Subcutaneous adipose tissue (tissue), 4 donors: ENCODE results near the gene GGCX. TPM values are rescaled to one million over a fixed set of nuclear protein-coding genes. Genes with fewer than 3 reads are reported as not detected.

Experiments
- total RNA-seq, 4 donors: library from RNA; depleted of rRNA; stranded (reverse); fragments of >200 nt; gene quantifications; one replicate each; pipeline ENCODE4 v1.1.0, GENCODE V29; 2016
- TF ChIP-seq, protein P1 (sequence below): fragments of 450-650 bp; IDR thresholded peaks from one replicate; pipeline ENCODE4 v1.5.1; 2016; ENCODE audit warnings: low read depth, mild to moderate bottlenecking, control low read depth, antibody characterized with exemption, moderate library complexity

Gene GGCX
- total RNA-seq, 4 donors from 2014 or later: 26.5 to 53.3 (median 30.8) TPM

DNA sequence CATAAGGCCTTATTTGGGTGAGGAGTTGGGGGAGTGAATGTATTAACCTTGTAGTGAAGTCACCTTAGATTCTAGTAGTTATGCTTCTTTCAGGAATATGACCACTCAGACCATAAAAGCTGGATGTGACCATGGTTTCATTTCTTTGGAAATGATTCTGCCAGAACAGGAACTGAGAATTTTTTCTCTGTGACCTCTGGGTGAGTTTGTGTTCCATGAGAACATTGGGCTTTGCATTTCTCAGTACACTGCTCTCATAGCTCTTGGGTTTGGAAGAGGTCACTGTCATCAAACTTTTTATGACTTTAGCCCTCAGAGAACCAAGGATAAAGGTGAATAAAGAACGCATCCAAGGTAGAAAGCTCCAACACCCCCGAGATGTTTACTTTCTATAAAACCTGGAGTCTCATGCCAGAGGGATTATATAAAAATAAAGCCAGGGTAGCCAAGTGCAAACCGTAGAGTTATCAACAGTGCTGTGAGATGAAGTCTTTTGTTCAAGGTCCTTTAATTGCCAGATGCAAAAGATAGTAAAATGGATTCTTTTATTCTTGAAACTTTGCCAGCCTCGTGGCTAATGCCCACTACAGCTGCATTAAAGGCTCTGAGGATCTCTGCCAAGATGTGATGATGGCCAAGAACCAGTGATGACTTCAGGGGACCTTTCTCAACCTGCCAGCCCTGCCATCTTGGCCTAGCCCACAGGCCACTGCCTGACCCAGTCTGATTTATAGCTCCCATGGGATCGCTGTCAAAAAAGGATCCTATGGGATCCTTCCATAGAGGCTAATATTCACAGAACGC lies 50.1 kb downstream of the GGCX start:
- TF ChIP-seq, protein P1, sequence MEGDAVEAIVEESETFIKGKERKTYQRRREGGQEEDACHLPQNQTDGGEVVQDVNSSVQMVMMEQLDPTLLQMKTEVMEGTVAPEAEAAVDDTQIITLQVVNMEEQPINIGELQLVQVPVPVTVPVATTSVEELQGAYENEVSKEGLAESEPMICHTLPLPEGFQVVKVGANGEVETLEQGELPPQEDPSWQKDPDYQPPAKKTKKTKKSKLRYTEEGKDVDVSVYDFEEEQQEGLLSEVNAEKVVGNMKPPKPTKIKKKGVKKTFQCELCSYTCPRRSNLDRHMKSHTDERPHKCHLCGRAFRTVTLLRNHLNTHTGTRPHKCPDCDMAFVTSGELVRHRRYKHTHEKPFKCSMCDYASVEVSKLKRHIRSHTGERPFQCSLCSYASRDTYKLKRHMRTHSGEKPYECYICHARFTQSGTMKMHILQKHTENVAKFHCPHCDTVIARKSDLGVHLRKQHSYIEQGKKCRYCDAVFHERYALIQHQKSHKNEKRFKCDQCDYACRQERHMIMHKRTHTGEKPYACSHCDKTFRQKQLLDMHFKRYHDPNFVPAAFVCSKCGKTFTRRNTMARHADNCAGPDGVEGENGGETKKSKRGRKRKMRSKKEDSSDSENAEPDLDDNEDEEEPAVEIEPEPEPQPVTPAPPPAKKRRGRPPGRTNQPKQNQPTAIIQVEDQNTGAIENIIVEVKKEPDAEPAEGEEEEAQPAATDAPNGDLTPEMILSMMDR: no peak

DNA sequence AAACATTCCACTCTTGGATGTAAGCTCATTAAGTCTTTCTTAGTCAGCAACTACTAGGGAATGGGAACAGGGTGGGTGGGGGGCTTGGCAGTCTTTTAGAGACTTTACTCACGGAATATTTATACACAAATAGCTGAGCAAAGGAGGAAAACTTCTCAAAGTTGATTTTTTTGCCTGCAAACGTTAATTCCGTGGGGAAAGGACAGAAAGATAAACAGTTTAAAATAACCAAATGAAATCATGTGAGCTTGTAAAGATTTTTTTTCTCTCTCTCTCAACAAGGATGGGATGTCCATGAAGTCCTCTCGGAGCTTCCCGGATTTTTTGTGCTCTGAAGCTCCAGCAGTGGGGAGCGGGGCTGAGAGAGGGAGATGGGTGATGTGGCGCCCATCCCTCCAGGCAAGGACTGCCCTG lies 54.5 kb downstream of the GGCX start:
- TF ChIP-seq, protein P1: no peak

DNA sequence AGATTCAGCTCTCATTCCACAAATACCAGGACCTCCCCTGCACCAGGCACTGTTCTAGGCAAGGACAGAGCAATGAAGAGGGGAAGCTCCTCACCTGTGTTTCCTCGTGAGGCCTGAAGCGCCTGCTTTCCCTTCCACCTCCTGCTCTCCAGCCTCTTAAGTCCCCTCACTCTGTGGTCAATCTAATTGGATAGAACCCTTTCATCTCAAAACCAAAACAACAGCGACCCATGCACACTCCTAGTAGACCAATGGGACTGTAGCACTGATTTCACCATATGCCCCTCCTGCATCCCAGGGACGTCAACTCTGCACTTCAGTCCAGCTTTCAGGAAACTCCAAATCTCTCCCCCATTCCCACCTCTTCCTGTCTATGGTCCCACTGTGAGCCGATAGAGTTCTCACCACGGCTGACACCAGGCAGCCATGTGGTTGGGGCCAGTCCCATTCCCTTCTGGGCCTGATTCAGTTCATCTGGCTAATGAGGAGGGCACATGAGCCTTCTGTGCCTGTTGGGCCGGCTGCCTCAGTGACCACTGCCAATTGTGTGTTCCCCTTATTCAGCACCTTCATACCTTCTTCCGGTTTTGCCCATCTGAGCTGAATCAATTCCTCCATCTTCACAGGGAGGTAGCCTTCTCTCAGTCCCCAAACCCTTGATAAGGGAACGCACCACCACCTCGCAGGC lies 55.6 kb downstream of the GGCX start:
- TF ChIP-seq, protein P1: no peak

DNA sequence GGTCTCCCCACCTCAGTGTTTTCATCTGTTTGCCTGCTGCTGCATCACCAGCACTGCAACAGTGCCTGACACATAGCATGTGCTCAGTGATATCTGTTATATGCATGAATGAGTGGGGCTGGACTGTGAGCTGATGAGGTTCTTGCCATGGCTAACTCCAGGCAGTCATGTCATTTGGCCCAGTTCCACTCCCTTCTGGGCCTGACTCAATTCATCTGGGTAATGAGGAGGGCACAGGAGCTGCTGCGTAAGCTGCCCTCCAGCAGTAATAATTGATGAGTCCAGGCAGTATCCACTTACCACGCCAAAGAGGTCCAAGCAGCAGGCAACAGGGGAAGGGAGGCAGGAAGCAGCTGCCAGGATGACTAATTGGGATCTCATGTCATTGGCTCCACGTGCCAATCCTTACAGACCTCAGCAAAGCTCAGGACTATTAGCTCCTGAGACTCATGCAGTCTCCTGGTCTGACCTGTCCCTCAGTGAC lies 56.5 kb downstream of the GGCX start:
- TF ChIP-seq, protein P1: no peak

DNA sequence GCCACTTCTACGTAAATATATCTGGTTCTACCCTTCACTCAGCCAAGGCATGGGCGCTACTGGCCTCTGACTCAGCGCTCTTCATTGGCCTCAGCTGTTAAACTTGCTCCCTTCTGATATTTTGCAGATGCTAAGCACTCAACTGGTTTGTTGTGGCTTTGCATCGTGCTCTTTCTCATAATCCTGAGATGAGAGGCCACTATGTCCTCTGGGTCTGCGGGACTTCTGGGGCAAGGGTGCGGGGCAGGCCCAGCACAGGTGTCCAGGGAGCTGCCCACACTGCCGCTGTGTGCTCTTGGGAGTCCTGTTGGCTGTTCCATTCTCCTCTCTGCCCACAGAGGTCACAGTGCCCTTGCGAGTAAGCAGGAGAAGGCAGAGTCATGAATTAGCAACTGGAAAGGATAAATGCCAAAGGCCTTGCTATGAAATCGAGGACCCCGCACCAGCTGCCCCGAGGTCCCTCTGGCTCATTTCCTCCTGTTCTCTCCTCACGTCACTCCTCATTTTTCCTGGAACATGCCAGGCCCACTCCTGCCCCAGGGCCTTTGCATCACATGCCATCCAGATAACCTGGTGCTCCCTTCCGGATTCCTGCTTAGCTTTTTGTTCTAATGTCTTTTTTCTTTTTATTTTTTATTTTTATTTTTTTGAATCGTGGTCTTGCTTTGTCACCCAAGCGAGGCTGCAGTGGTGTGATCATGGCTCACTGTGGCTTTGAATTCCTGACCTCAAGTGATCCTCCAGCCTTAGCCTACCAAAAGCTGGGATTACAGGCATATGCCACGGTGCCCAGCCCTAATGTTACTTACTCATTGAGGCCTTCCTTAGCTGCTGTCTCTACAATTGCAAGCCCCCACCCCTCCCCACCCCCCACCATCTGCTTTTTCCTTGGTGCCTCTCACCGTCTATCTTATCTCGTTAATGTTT lies 57.2 kb downstream of the GGCX start:
- TF ChIP-seq, protein P1: no peak

DNA sequence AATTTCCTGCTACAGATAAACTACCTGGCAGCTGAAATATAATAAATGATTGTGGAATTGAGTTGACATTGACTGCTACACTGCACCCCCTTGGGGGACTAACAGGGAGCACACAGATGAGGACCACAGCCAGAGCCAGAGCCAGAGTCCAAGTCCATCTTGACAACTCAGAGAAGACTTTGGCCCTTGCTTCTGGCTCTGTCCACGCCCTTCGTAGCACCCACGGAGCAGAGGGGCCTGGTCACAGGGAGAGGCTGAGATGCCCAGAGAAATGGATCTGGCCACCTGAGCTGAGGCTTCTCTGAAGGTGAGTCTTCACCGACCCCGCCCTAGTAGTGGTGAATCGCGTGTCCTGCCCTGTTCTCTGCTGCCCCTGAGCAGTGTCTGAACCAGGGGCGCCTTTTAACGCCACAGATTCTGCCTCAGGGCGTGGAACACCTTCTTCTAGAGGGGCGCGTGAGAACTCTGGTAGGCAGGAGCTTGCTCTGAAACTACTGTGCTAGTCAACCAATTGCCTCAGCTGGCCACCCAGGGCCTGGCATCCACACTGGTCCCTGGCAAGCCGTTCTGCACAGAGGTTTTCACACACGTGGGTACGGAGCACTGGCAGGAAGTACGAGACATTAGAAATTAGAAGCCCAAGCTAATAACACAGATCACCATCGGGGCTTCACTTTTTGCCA lies 58.0 kb downstream of the GGCX start:
- TF ChIP-seq, protein P1: no peak
